ENCODE results near the gene C4orf46. TPM values are rescaled to one million over a fixed set of nuclear protein-coding genes. Genes with fewer than 3 reads are reported as not detected.

Gene C4orf46
- total RNA-seq, 1 donor: 19.0 TPM

- no peak for DNase-seq (ENCODE audit: low read depth)
- no peak overlapping the region for H3K4me3 ChIP-seq (ENCODE audit: low read depth, low read length)
- no peak for TF ChIP-seq CTCF (IDR thresholded peaks at IDR 0.05; ENCODE audit: insufficient read depth, low read depth, low read length)
Observed at GRCh38 chr4:158682066-158682465, 10.4 kb upstream of the C4orf46 start.

DNA sequence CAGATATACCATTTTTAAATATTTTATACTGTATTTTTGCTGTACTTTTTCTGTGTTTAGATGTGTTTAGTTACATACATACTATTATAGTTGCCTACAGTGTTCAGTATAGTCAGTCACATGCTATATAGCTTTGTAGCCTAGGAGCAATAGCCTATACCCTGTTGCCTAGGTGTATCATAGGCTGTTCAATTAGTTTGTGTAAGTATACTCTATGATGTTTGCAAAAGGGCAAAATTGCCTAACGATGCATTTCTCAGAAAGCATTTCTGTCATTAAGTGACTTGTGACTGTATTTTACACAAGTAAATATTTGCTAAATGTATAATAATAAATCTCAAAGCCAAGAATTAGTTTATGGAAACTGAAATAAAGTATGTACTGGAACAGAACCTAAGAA, 9.9 kb upstream of the C4orf46 start:
- TF ChIP-seq CTCF (IDR thresholded peaks at IDR 0.05; ENCODE audit: insufficient read depth, low read depth, low read length): no peak
- DNase-seq (ENCODE audit: low read depth): no peak
- no peak overlapping the region for H3K4me3 ChIP-seq (ENCODE audit: low read depth, low read length)

GRCh38 chr4:158678767-158679166, 7.1 kb upstream of the C4orf46 start:
- TF ChIP-seq CTCF (IDR thresholded peaks at IDR 0.05; ENCODE audit: insufficient read depth, low read depth, low read length): no peak
- no peak overlapping the region for H3K4me3 ChIP-seq (ENCODE audit: low read depth, low read length)
- DNase-seq (ENCODE audit: low read depth): no peak

DNA sequence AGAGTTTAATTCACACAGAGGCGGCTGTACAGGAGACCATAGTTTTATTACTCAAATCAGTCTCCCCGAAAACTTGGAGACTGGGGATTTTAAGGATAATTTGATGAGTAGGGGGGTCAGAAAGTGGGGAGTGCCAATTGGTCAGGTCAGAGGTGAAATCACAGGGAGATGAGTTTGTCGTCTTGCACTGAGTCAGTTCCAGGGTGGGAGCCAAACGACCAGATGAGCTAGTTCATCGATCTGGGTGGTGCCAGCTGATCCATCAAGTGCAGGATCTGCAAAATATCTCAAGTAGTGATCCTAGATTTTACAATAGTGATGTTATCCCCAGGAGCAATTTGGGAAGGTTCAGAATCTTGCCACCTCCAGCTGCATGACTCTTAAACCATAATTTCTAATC, 4.4 kb upstream of the C4orf46 start:
- no peak overlapping the region for H3K4me3 ChIP-seq (ENCODE audit: low read depth, low read length)
- TF ChIP-seq CTCF (IDR thresholded peaks at IDR 0.05; ENCODE audit: insufficient read depth, low read depth, low read length): no peak
- DNase-seq (ENCODE audit: low read depth): no peak

DNA sequence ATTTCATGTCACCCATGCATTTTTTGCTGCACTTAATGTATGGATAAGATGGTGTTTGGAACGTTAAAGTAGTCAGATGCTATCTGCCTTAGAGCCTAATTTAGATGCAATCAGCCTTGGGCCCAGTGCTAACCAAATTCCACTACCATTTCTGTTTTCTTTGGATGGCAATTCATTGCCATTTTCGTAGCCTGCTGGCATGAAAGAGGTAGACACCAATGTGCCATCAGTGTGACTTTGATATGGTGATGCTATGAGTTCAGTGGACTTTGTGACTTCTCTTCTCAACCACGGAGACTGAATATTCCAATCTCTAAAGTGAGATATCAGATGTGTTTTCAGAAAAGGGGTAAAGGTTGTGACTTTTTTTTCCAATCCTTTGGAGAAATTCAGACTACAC, 1.9 kb upstream of the C4orf46 start:
- DNase-seq (ENCODE audit: low read depth): no peak
- H3K4me3 ChIP-seq (ENCODE audit: low read depth, low read length): no peak overlapping the region
- no peak for TF ChIP-seq CTCF (IDR thresholded peaks at IDR 0.05; ENCODE audit: insufficient read depth, low read depth, low read length)

- TF ChIP-seq CTCF (IDR thresholded peaks at IDR 0.05; ENCODE audit: insufficient read depth, low read depth, low read length): peak; percentile 59
Observed at GRCh38 chr4:158671915-158672806, 474 bp upstream of the C4orf46 start, which contains the start of gene ETFDH. Gene ETFDH, plus strand, starts transcription at chr4:158672296. Its CDS starts 161 bp downstream, at chr4:158672457.

More at GRCh38 chr4:158671915-158672806, 474 bp upstream of the C4orf46 start, which contains the start of gene ETFDH:
- DNase-seq (ENCODE audit: low read depth): peak; percentile 100
- H3K4me3 ChIP-seq (ENCODE audit: low read depth, low read length): peak within 1 kb of the TSS; percentile 96
